HG03064 (cell line): ENCODE results near the gene PGP.
"Not testable (repeated sequence)": the region's sequence is repeated elsewhere in the genome, so short reads cannot be mapped to it uniquely, and the experiment has no call there.

ENCODE experiments used
- ATAC-seq: cut with Tn5 transposase; IDR thresholded peaks from one replicate; pipeline ENCODE4 v1.9.1; 2021; ENCODE audit warnings: low read depth; ENCODE audit not compliant: unreplicated experiment

Gene PGP, protein sequence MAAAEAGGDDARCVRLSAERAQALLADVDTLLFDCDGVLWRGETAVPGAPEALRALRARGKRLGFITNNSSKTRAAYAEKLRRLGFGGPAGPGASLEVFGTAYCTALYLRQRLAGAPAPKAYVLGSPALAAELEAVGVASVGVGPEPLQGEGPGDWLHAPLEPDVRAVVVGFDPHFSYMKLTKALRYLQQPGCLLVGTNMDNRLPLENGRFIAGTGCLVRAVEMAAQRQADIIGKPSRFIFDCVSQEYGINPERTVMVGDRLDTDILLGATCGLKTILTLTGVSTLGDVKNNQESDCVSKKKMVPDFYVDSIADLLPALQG

DNA sequence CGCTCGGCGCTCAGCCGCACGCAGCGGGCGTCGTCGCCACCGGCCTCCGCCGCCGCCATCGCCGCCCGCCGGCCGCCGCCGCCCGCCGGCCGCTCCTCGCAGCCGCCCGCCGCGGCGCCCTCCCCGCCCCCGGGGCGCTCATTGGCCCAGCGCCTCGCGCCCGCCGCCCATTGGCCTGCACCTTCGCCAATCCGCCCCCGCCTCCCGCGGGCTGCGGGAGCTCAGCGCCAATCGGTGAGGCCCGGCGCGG is at the start of gene PGP:
TSS of gene PGP (minus strand) at position 122 of the 250 bp plus-strand sequence. CDS start at position 59, 63 bp downstream.
- ATAC-seq = peak; percentile 54

DNA sequence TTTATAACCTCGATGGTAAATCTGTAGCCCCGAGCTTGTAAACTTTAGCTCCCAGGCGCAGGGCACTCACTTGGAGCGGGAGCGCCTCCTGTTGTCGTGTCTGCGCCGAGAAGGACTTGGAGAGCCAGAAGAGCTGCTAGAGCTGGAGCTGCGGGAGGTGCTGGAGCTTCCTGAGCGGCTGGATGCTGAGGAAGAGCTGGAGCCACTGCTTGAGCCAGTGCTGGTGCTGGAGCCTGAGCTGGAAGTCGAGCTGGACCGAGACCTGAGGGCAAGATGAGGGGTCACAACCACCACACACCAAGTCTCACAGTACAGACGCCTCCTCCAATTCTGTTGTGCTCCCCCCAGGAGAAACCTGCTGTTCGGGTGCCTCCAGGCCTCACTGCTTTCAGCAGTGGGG is 48.4 kb upstream of the PGP start:
- ATAC-seq = not testable (repeated sequence)

DNA sequence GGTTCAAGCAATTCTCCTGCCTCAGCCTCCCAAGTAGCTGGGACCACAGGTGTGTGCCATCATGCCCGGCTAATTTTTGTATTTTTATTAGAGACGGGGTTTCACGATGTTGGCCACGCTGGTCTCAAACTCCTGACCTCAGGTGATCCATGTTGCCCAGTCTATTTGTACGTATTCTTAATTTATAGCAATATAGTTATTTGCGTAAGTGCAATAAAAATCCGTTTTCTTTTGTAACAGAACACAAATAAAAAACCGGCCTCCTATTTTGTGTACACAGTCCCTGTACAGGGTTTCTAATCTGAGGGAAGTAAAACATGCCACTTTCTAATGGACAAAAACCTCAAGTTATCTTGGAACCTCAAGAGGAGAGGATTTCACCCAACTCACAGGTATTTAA is 45.6 kb upstream of the PGP start:
- ATAC-seq = no peak

DNA sequence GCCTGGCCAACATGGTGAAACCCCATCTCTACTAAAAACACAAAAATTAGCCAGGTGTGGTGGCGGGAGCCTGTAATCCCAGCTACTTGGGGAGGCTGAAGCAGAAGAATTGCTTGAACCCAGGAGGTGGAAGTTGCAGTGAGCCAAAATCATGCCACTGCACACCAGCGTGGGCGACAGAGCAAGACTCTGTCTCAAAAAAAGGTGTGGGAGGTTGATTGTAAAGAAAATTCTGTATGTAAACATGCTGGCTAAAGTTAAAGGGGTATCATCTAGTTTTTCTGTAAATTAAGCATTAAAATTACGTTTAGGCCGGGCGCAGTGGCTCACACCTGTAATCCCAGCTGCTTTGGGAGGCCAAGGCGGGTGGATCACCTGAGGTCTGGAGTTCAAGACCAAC is 43.9 kb upstream of the PGP start:
- ATAC-seq = not testable (repeated sequence)

DNA sequence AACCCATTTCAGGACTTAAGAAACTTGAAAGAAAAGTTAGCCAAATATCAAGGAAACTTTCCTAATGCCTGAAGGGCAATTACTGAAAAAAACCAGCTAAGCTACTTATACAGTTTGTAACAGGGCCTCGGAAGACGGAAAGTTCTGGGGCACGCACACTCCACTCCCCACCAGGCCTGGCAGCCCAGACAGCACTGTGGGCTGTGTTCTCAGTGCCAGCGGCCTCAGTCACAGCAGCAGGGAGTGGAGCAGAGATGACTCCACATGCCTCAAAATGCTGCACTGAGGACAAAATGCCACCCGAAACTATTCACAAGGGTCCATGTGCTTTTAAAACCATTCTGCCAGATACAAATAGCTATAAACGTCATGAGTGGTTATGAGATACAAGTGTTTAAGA is 43.1 kb upstream of the PGP start:
- ATAC-seq = no peak

DNA sequence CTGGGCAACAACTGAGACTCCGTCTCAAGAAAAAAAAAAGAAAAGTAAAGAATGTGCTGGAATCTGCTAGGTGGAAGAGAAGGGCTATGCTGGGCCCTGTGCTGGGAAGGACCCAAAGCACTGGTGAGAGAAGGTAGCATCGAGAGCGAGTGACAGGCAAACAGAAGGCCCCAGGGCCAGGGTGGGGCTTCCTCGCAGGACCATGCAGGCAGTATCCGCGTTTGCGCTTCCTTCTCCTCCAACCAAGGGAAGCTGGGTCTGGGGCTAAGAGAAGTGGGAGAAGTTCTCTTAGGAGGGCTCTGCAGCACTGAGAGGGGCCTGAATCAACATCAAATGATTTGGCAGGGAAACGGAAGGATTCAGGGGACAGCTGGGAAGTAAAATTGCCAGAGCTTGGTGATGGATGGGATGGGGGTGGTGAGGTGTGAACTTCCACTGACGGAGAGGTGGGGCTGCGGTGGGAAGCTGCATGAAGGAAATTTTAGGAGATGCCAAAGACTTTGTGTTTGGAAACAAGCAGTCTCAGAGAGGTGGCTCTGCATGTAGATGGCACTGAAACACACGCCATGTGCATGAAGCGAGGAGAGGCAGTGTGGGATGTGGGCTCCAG is 42.0 kb upstream of the PGP start:
- ATAC-seq = no peak

DNA sequence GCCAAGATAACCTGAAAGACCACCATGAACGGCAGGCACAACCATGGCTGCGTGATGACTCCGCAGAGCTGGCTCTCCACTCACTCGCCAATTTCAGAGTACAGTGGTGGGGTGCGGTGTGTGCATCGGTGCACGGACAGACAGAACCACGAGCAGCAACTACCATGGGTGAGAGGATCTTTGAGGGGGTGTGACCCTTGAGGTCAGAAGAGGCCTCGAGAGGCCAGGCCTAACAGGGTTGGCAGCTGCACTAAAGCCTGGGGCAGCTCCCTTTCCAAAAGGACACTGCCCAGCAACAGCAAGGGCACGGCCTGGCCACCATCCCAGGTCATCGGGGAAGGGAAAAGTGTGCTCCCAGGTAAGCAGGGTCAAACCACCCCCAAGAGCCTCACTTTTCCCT is 38.7 kb upstream of the PGP start:
- ATAC-seq = no peak

DNA sequence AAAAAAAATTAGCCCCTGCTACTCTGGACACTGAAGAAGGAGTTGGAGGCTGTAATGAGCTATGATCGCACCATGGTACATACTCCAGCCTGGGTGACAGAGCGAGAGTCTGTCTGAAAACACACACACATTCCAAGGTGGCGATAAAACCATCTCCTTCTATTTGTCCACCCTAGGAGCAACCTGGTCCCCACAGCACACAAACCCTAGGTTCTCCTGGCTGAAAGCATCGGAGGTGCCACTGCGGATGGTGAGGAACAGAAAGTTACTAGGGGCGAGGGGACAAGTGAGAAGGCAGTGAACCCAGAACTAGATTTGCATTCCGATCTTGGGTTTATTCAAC is 38.1 kb upstream of the PGP start:
- no peak for ATAC-seq

DNA sequence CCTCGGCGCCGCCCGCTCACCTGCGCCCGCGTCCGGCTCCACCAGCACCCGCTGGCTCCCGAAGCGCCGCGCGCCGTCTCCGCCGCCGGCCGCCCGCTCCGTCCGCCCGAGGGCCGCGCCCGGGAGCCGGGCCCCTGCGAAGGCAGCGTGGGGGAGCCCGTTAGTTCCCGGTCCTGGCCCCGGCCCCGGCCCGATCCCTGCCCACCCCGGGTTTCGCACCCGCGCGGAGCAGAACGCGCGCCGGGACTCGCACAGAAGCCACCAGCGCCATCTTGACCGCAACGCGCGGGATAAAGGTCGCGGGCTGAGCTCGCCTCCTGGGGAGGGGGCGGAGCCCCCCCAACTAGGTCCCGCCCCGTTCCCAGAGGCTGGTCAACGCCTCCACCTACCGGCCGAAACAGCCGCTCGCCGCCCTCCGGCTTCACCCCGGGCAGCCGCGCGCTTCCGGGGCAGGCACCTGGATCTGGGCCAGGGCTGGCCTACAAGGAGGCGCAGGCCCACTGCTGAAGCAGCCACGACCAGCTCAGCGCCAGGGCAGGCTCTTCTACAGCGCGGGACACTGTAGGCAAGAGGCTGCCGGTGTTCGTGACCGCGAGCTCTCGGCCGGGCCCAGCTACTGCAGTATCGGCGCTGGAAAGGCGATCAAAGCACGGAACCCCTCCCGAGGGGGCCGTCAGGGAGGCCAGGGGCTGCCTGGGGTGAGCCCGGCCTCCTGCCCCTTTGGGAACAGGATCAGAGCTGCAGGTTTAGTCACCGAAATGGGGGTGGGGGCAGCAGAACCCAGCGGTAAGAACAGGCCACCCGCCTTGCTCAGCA is 36.9 kb upstream of the PGP start, which contains the start of gene ECI1:
TSS of gene ECI1 (minus strand) at position 292 of the 816 bp plus-strand sequence. CDS start at position 271, 21 bp downstream.
- peak; percentile 79 for ATAC-seq

DNA sequence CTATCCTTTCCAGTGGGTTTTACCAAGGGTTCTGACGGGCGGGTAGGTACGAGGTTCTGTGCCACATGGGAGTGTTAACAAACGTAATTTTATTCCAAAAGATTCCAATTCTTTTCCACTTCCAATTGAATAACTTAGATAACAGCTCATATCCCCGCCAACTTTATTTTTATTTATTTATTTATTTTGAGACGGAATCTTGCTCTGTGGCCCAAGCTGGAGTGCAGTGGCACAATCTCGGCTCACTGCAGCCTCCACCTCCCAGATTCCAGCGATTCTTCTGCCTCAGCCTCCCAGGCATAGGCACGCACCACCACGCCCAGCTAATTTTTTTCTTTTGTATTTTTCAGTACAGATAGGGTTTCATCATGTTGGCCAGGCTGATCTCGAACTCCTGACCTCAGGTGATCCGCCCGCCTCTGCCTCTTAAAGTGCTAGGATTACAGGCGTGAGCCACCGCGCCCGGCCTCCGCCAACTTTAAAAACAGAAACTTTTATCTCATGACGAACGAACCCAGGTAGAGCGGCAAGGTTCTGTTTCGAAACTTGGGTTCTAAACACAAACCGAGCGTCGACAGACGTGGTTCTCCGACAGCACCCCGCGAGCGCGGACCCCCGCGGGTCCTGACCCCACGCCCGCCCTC is 36.1 kb upstream of the PGP start:
- ATAC-seq = peak; percentile 6

DNA sequence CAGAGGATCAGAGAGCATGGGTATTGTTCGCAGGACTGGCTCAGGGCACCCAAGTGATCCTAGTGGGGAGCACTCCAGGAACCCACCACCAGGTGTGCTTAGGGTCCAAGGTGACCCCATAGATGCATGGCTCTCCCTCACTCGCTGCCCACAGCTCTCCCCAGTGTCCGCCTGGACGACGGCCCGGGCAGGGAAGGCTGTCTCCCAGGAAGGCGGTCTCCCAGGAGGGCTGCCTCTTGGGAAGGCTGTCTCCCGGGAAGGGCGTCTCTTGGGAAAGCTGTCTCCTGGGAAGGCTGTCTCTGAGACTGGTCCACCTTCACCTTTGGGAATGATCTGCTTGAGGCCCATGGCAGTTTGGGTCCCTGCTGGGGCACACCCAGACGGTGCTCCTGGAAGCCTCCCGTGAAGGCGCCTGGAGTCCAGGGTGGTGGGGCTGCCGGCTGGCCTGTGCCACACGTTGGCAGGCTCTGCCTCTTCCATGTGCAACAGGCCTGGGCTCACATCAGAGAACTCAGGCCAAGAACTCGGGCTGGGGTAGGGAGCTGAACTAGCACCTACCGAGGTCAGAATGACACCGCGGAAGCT is 31.8 kb upstream of the PGP start:
- ATAC-seq = no peak

DNA sequence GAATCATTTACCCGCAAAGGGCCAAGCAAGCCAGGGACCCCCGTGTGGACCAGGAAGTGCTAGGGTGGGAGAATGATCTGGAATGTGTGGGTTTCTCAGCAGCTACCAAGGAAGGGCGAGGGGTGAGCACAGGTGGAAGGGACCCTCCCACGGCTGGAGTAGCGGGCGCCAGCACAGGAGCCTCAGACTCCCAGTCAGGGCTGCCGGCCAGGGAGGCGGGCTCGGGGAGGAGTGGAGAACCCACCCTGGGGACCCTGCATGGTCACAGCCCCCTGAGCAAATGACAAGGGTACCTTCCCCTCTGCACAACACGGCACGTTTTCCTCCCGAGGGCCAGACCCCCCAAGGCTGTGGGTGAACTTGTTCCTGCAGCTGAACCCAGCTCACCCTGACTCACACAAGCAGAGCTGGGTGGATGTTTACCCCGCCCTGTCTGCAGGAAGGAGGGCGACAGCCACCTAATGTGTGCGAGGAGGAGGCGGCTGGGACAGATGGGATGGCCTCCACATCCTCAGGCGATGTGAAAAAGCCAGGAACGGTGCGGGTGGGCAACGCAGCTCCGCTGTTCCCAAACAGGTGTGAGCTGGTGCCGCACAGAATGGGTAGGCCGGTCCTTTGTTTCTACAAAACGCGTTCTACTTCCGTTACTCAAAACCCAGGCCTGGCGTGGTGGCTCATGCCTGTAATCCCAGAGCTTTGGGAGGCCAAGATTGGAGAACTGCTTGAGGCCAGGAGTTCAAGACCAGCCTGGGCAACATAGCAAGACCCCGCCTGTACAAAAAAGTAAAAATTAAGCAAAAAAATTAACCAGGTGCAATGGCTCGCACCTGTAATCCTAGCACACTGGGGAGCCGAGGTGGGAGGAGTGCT is 30.5 kb upstream of the PGP start:
- ATAC-seq = no peak

DNA sequence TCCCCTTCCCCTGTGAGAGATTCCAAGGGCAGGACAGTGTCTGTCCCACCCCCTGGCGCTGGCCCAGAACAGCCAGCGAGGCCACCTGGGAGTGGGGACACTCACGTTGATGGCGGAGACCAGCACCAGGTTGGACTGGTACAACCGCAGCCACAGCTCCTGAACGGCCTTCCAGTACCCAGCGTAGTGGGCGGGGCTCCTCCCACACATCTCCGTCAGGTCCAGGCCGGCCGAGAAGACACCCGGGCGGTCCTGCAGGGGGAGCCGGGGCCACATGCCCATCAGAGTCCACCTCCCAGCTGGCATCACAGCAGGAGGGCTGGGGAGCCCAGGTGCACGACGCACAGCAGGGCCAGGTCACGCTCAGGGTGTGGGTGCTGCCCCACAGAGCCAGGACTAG is 29.7 kb upstream of the PGP start:
- no peak for ATAC-seq

DNA sequence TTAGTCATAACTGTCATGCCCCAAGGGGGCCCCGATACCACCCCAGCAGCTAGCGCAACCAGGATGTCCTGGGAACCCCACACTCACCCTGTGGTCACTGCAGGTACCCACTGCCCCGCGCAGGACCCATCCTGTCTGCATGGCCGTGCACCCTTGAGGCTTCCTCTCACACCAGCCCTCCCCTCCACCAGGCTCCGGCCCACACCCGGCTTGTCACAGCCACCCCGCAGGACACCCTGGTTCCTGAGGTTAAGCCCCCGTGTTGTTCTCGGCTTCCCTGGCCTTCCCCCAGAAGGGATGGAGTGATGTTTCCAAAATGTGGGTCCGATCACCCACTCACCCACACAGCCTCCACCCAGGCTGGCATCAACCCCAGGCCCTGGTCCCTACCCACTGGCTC is 29.1 kb upstream of the PGP start:
- ATAC-seq = no peak

DNA sequence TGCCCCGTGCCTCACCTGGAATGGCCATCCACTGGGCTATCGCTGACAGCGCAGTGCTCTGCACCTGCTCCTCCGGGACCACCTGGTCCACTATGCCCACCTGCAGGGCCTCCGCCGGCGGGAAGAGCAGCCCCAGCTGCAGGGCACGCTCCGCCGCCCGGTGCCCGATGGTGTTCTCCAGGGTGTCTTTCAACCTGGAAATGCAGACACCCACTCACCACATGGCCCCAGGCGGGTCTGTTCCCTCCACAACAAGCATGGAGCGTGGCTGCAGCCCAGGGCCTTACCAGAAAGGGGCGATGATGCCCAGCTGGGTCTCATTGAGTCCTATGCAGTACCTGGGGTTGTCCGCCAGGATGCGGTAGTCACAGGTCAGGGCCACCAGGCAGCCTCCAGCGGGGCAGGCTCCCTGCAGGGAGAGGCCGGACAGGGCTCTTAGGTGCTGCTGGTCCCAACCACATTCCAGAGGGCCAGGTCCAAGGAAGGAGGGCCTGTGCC is 28.4 kb upstream of the PGP start:
- no peak for ATAC-seq

DNA sequence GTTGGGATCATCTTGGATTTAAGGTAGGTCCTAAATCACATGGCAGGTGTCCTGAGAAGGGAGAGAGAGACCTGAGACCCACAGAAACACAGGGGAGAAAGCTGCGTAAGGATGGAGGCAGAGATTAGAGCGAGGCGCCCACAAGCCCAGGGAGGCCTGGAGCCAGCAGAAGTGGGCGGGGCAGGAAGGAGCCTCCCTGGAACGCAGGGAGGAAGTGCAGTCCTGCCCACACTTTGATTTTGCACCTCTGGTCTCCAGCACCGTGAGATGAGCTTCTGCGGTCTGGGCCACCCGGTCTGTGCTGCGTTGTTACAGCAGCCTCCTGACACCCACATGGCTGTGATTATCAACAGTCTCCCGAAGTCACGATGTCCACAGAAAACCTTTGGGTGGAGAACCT is 28.0 kb upstream of the PGP start:
- no peak for ATAC-seq

DNA sequence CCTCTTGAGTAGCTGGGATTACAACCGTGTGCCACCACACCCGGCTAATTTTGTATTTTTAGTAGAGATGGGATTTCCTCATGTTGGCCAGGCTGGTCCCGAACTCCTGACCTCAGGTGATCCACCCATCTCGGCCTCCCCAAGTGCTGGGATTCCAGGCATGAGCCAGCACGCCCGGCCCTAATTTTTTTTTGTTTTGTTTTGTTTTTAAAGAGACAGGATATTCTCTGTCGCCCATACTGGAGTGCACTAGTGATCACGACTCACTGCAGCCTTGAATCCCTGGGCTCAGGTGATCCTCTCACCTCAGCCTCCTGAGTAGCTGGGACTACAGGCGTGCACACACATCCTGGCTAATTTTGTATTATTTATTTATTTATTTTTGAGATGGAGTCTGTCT is 25.7 kb upstream of the PGP start:
- not testable (repeated sequence) for ATAC-seq

DNA sequence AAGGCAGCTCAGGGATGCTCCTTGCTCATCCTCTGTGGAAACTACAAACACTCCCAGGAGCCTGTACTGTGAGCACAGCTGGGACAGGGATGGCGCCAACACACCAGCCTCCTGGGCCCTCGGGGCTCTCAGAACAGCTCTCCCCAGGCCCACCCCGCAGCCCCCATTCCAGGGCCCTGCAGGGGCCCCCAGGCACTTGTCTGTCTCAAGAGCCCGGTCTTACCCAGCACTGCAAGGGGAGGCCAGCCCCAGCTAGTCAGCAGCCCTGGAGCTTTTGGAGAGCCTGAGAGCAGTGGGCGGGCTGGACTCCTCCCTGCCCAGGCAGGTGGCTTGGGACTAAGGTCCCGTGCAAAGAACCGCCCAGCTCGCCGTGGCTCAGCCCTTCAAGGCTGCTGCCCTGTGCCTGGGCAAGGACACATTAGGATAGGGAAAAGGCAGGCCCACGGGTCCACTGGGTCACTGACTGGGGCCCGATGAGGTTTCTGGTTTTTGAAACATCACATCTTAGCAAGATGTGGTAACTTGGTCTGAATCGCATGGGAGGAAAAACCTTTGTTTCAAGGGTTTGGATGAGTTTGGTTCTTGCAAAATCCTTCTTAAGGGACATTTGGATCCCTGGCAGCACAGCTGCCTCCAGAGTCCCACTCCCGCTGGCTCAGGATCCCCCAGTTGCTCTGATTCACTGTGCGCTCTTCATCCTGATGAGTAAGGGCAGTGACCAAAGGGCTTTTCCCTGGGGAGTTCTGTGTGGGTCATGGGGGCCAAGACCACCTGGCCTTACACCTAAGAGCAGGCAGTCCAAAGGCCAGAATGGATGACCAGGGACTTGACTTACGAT is 24.4 kb upstream of the PGP start:
- no peak for ATAC-seq
